AG04449 (cell line): ENCODE results near the gene NISCH.

Experiments
- CTCF ChIA-PET: fragments of 350-600 bp; formaldehyde crosslinking; extraction: SDS; loops from one replicate; lab custom pipeline; 2021; ENCODE audit warnings: antibody characterized with exemption; lab: Yijun Ruan, JAX
- POLR2A ChIA-PET: fragments of 400-600, 350-600 bp; formaldehyde crosslinking; extraction: SDS; loops from one replicate; lab custom pipeline; 2020; ENCODE audit warnings: antibody characterized with exemption, inconsistent platforms; lab: Yijun Ruan, JAX
- DNase-seq: peaks from one replicate; pipeline ENCODE4 v3.0.0-alpha.2; 2010; ENCODE audit warnings: low read depth, low spot score
- H3K4me3 ChIP-seq: 2 replicates; pipeline ENCODE4 v1.5.1; 2011; ENCODE audit warnings: low read depth, mild to moderate bottlenecking, control low read depth, low read length
- TF ChIP-seq, protein P1 (sequence below): IDR thresholded peaks from one replicate; pipeline ENCODE4 v1.5.1; 2011; ENCODE audit warnings: mild to moderate bottlenecking, moderate library complexity, low read length, control low read depth, inconsistent platforms; ENCODE audit not compliant: insufficient read depth; ENCODE audit errors: missing control alignments

Gene NISCH

DNA sequence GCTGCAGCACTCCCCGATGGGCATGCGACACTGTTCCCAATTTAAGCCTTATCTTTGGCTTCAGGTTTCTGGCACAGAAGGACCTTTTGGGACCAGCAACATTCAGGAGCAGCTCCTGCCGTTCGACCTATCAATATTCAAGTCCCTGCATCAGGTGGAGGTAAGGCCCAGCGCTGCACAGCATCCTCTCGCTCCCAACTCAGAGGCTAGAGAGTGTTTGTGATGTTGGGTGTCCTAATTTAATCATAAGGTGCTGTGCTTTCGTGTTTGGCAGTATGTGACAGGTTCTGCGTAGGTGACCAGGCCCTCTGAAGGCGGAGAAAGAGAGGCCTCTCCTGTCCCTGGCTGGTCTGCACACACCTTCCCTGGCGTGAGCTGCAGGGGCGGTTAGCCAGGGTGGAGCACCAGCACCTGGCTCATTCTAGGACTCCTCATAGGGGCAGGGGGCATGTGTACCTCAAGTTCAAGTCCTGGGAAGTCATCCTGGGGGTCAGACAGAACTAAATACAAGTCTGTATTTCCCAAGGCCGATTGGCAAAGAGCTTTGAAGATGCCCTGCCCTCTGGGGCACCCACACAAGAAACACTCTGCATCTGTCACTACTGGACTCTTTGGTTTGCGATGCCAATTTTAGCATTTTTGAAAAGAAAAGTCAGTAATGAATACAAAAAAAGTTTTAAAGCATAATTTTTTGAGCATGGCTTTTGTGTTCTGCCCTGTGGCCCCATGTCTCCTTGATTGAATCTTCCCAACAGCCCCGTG lies 17.0 kb downstream of the NISCH start:
- no peak for DNase-seq
- CTCF ChIA-PET, result interaction anchor here (0.6 to 3.6 kb wide), 14 partner anchors 9 to 235 kb away, joined by 3 to 19 read pairs (median 4); partner anchors contain the start of gene TNNC1
- TF ChIP-seq, protein P1, sequence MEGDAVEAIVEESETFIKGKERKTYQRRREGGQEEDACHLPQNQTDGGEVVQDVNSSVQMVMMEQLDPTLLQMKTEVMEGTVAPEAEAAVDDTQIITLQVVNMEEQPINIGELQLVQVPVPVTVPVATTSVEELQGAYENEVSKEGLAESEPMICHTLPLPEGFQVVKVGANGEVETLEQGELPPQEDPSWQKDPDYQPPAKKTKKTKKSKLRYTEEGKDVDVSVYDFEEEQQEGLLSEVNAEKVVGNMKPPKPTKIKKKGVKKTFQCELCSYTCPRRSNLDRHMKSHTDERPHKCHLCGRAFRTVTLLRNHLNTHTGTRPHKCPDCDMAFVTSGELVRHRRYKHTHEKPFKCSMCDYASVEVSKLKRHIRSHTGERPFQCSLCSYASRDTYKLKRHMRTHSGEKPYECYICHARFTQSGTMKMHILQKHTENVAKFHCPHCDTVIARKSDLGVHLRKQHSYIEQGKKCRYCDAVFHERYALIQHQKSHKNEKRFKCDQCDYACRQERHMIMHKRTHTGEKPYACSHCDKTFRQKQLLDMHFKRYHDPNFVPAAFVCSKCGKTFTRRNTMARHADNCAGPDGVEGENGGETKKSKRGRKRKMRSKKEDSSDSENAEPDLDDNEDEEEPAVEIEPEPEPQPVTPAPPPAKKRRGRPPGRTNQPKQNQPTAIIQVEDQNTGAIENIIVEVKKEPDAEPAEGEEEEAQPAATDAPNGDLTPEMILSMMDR, result no peak
- POLR2A ChIA-PET, result no interaction called here
- H3K4me3 ChIP-seq, result no peak overlapping the region

DNA sequence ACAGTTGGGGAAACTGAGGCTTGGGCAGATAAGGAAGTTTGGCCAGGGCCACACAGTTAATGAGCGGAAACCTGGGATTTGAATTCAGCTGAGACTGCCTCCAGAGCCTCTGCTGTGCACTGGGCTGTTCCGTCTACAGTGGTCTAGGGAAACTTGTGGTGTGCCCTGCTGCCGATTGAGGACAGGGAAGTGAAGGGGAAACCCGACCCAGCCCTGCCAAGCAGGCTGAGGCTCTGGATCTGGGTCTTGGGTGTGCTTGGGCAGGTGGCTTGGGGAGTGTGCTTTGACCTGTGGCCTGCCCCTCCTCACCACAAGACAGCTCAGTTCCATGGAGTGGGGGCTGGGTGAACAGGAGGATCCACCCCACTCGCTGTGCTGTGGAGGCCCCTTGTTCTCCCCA lies 17.6 kb downstream of the NISCH start:
- H3K4me3 ChIP-seq, result no peak overlapping the region
- TF ChIP-seq, protein P1, result no peak
- ChIA-PET CTCF (interaction anchor here (1.6 to 3.6 kb wide), 5 partner anchors 8 to 209 kb away, joined by 3 to 19 read pairs (median 7); no protein-coding TSS in a partner anchor), POLR2A (no interaction called here)
- DNase-seq, result no peak

DNA sequence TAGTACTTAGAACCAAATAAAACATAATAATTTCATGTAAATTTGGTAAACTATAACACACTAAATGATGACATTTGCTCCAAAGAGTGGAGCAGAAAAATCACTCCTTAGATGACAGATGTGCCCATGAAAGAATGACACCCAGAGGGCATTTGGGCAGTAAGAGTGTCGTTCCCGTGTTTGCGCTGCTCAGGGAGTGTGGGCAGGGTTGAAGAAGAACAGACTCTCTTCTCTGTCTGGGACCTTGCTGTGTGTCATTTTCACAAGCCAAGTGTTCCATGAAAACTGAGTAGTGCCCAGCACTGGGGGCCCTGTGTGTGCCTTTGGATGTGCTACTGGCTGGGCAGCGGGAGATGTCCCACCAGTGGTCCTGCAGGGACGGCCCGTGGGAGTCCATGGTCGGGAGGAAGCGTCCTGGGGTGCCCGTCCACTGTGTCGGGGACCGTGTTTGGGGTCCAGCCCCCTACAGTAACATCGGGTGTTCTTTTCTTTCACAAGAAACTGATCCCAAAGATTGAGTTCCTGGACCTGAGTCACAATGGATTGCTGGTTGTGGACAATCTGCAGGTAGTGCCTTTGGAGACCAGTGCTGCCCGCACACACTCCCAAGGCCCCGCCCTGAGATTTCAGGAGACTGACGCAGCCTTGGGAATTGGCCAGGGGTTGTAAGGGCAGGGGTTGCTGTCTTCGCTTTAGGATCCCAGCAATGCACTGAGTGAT lies 21.8 kb downstream of the NISCH start:
- ChIA-PET POLR2A (no interaction called here), CTCF (no interaction called here)
- TF ChIP-seq, protein P1, result no peak
- no peak overlapping the region for H3K4me3 ChIP-seq
- no peak for DNase-seq

DNA sequence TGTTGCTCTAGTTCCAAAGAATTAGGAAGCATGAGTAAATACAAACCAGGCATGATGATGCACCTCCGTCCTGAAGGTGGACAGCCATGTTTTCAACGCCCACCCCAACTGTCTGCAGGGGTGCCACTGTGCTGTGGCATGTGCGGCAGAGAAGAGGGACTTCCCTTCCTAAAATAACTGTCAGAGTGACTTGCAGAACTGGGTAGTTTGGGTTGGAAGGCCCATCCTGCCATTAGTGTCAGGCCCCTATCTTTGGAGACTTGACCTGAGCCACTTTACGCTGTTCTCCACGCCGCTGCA lies 22.3 kb downstream of the NISCH start:
- ChIA-PET CTCF (no interaction called here), POLR2A (no interaction called here)
- H3K4me3 ChIP-seq, result no peak overlapping the region
- DNase-seq, result no peak
- TF ChIP-seq, protein P1, result no peak

DNA sequence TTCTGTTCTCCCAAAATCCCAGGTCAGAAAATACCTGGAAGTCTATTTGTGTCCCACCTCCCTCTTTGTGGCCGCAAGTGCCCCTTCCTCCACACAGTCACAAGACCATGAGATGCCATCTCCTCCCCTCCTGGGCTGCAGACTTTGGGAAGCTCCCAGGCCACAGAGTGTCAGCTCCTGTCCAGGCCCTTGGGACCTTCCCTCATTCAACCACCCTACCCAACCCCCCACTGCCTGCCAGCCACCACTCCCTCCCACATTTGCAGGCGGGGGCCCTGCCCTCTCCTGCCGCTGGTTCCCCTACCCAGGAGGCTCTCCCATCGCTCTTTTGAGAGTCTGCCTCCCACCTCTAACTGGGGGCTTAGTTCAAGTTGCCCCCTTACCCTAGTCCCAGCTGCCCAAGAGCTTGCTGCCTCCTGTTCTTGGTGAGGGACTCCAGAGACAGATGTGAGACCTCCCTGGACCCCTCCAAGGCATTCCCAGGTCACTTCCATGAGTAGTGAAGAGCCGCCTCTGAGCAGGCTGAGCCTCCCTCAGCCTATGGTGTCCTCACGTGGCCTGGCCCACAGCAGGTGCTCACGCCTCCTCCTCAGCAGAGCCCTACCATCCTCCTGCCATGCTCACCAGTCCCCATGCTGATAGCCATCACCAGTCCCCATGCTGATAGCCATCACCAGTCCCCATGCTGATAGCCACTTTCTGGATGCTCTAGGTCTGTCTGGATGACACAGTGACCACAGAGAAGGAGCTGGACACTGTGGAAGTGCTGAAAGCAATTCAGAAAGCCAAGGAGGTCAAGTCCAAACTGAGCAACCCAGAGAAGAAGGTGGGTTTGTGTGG lies 23.9 kb downstream of the NISCH start:
- TF ChIP-seq, protein P1, result no peak
- H3K4me3 ChIP-seq, result no peak overlapping the region
- ChIA-PET POLR2A (interaction anchor here (0.5 kb wide), 1 partner anchor 19 kb away, joined by 4 read pairs; no protein-coding TSS in a partner anchor), CTCF (interaction anchor here (1.4 kb wide), 1 partner anchor 13 kb away, joined by 3 read pairs; no protein-coding TSS in a partner anchor)
- no peak for DNase-seq
